Measurements from ENCODE around the gene VPS13D.

VPS13D gene

DNA sequence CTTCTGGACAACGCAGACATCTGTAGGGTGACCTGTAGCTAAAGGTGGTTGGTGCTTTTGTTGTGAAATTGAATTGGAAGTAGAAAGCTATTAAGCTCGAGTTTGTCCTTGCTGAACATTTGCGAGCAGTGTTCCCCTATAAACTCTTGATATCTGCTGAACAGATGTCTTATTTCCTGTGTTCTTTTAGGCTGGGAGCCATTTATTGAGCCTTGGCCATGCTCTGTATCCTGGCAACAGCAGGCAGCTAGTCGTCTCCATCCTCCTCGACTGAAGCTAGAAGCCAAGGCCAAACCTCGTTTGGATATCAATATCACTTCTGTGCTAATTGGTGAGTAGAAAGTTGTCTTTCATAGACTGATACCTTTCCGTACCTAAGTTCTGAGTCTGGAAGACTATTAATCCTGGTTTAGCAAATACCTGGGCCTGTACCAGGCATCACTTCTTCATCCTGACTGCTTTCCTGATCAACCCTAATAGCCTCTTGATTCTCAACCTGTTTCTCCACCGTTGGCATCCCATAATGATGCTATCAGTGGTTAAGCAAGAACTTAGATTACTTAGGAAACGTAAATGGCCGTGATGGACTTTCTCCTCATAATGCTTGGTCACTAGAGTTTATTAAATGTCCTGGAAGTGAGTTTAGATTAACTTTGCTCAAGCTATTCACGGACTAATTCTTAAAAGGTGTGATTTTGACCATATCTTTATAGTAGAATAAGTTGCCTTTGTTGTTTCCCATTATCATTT, 103.4 kb downstream of the VPS13D start:
- TF ChIP-seq, protein P1, sequence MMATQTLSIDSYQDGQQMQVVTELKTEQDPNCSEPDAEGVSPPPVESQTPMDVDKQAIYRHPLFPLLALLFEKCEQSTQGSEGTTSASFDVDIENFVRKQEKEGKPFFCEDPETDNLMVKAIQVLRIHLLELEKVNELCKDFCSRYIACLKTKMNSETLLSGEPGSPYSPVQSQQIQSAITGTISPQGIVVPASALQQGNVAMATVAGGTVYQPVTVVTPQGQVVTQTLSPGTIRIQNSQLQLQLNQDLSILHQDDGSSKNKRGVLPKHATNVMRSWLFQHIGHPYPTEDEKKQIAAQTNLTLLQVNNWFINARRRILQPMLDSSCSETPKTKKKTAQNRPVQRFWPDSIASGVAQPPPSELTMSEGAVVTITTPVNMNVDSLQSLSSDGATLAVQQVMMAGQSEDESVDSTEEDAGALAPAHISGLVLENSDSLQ (IDR thresholded peaks at IDR 0.05): no peak
- TF ChIP-seq ELF4 (IDR thresholded peaks at IDR 0.05) (no peak), ARNT (IDR thresholded peaks at IDR 0.05) (no peak), TARDBP (IDR thresholded peaks at IDR 0.05) (no peak), BHLHE40 (IDR thresholded peaks at IDR 0.05; ENCODE audit: borderline replicate concordance) (no peak), FOXA1 (IDR thresholded peaks at IDR 0.05) (no peak), FOXM1 (IDR thresholded peaks at IDR 0.05; ENCODE audit: borderline replicate concordance) (no peak), HDGF (IDR thresholded peaks at IDR 0.05; ENCODE audit: borderline replicate concordance) (no peak), NFRKB (IDR thresholded peaks at IDR 0.05) (no peak), ZNF384 (IDR thresholded peaks at IDR 0.05) (no peak), SUZ12 (IDR thresholded peaks at IDR 0.05) (no peak), LEF1 (IDR thresholded peaks at IDR 0.05; ENCODE audit: borderline replicate concordance) (no peak), CTBP1 (IDR thresholded peaks at IDR 0.05; ENCODE audit: borderline replicate concordance) (no peak), SP1 (IDR thresholded peaks at IDR 0.05) (no peak)
- CTCF ChIA-PET: no interaction called here
- POLR2A ChIA-PET: no interaction called here
- no peak for DNase-seq (ENCODE audit: extremely low spot score)

DNA sequence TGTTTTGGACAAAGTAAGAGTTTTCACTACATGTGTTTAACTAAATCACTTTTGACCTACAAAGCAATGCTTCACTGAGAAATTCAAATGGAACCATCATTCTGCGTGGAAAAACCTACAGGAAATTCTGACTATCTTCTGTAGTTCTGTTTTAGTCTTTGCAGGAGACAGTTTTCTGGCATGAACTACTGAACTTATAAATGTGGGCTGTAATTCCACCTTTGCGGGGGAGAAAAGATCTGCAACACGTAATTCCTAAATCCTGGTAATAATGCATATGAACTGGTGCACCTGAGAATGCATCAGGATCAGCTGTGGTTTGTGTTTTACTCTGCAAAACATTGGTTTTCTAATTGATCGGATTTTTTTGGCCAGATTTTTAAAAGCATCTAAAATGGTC, 106.0 kb downstream of the VPS13D start:
- DNase-seq (ENCODE audit: extremely low spot score): no peak
- TF ChIP-seq FOXM1 (IDR thresholded peaks at IDR 0.05; ENCODE audit: borderline replicate concordance): no peak
- TF ChIP-seq, protein P1 (IDR thresholded peaks at IDR 0.05): no peak
- TF ChIP-seq CTBP1 (IDR thresholded peaks at IDR 0.05; ENCODE audit: borderline replicate concordance): no peak
- TF ChIP-seq ZNF384 (IDR thresholded peaks at IDR 0.05): no peak
- no peak for TF ChIP-seq LEF1 (IDR thresholded peaks at IDR 0.05; ENCODE audit: borderline replicate concordance)
- TF ChIP-seq SUZ12 (IDR thresholded peaks at IDR 0.05): no peak
- TF ChIP-seq NFRKB (IDR thresholded peaks at IDR 0.05): no peak
- TF ChIP-seq BHLHE40 (IDR thresholded peaks at IDR 0.05; ENCODE audit: borderline replicate concordance): no peak
- TF ChIP-seq L3MBTL2 (conservative IDR thresholded peaks at IDR 0.05): no peak
- TF ChIP-seq SP1 (IDR thresholded peaks at IDR 0.05): no peak
- no peak for TF ChIP-seq ELF4 (IDR thresholded peaks at IDR 0.05)
- TF ChIP-seq FOXA1 (IDR thresholded peaks at IDR 0.05): no peak
- no peak for TF ChIP-seq ARNT (IDR thresholded peaks at IDR 0.05)
- no peak for TF ChIP-seq HDGF (IDR thresholded peaks at IDR 0.05; ENCODE audit: borderline replicate concordance)
- no peak for TF ChIP-seq TARDBP (IDR thresholded peaks at IDR 0.05)
- TF ChIP-seq FOXK2 (IDR thresholded peaks at IDR 0.05): no peak
- CTCF ChIA-PET: no interaction called here
- POLR2A ChIA-PET: no interaction called here

DNA sequence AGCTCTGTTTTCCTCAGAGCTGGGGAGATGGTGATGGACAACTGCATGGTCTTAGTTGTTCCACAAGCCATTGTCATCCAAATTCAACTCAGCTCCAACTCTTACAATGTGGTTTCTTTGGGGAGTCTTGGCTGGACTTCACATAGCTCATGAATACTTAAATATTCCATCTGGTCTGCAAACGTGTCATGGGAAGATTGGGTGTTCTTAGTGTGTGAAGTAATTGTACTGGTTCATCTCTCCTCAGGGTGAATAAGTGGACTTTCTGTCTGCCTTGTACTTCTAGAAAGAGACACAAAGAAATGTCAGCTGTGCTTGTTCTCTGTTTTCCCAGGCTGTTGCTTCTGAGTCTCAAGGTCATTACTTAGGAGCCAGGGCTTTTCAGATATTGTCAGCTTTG, 106.6 kb downstream of the VPS13D start:
- POLR2A ChIA-PET: no interaction called here
- CTCF ChIA-PET: no interaction called here
- no peak for DNase-seq (ENCODE audit: extremely low spot score)
- no peak for TF ChIP-seq TARDBP (IDR thresholded peaks at IDR 0.05)
- TF ChIP-seq L3MBTL2 (conservative IDR thresholded peaks at IDR 0.05): no peak
- TF ChIP-seq FOXK2 (IDR thresholded peaks at IDR 0.05): no peak
- TF ChIP-seq CTBP1 (IDR thresholded peaks at IDR 0.05; ENCODE audit: borderline replicate concordance): no peak
- no peak for TF ChIP-seq HDGF (IDR thresholded peaks at IDR 0.05; ENCODE audit: borderline replicate concordance)

DNA sequence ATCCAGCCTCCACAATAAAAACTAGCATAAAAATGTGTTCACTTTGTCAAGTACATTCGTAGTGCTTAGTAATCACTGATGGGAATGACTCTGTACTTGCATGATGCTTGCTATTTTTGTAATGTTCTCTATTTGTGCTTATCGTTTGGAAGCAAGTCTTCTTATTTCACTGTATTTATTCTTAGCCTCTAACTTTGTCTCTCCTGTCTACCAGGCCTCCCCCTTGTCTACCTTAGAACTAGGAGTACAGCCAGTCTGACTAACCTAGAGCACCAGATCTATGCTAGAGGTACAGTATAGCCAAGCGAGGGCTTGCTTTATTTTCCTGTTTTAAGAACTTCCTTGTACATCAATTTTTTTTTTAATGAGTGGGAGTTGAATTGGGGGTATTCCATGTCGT, 108.2 kb downstream of the VPS13D start:
- POLR2A ChIA-PET: no interaction called here
- CTCF ChIA-PET: no interaction called here
- DNase-seq (ENCODE audit: extremely low spot score): no peak
- TF ChIP-seq TARDBP (IDR thresholded peaks at IDR 0.05) (no peak), SP1 (IDR thresholded peaks at IDR 0.05) (no peak), LEF1 (IDR thresholded peaks at IDR 0.05; ENCODE audit: borderline replicate concordance) (no peak), SUZ12 (IDR thresholded peaks at IDR 0.05) (no peak), ELF4 (IDR thresholded peaks at IDR 0.05) (no peak), FOXA1 (IDR thresholded peaks at IDR 0.05) (no peak), ARNT (IDR thresholded peaks at IDR 0.05) (no peak), FOXM1 (IDR thresholded peaks at IDR 0.05; ENCODE audit: borderline replicate concordance) (no peak), BHLHE40 (IDR thresholded peaks at IDR 0.05; ENCODE audit: borderline replicate concordance) (no peak), CTBP1 (IDR thresholded peaks at IDR 0.05; ENCODE audit: borderline replicate concordance) (no peak), NFRKB (IDR thresholded peaks at IDR 0.05) (no peak), ZNF384 (IDR thresholded peaks at IDR 0.05) (no peak)
- TF ChIP-seq, protein P1 (IDR thresholded peaks at IDR 0.05): no peak

DNA sequence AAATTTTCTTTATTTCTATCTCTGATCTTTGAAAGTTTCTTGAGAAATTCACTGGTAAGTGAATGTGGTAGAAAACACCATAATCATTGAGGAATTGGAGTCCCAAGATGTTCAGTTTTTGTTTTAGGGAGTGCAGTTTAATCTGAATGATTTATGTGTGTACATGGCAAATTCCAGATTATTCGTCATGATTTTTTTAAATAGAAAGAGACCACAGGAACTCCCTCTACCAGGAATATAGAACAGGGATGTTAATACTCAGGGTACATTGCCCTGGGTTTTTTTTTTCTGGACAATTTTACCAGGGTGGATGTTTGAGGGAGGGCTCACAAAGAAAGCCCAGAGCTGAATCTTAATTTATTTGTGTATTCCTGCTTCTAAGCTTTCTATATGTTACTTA, 109.0 kb downstream of the VPS13D start:
- TF ChIP-seq NFRKB (IDR thresholded peaks at IDR 0.05) (no peak), HDGF (IDR thresholded peaks at IDR 0.05; ENCODE audit: borderline replicate concordance) (no peak), BHLHE40 (IDR thresholded peaks at IDR 0.05; ENCODE audit: borderline replicate concordance) (no peak), FOXM1 (IDR thresholded peaks at IDR 0.05; ENCODE audit: borderline replicate concordance) (no peak), FOXA1 (IDR thresholded peaks at IDR 0.05) (no peak), FOXK2 (IDR thresholded peaks at IDR 0.05) (no peak), SUZ12 (IDR thresholded peaks at IDR 0.05) (no peak), L3MBTL2 (conservative IDR thresholded peaks at IDR 0.05) (no peak), SP1 (IDR thresholded peaks at IDR 0.05) (no peak), ZNF384 (IDR thresholded peaks at IDR 0.05) (no peak), ARNT (IDR thresholded peaks at IDR 0.05) (no peak)
- ChIA-PET CTCF (interaction anchor here (0.8 to 1.5 kb wide), 3 partner anchors 17 to 447 kb away, joined by 3 to 5 read pairs (median 3); no protein-coding TSS in a partner anchor), POLR2A (no interaction called here)
- DNase-seq (ENCODE audit: extremely low spot score): no peak

DNA sequence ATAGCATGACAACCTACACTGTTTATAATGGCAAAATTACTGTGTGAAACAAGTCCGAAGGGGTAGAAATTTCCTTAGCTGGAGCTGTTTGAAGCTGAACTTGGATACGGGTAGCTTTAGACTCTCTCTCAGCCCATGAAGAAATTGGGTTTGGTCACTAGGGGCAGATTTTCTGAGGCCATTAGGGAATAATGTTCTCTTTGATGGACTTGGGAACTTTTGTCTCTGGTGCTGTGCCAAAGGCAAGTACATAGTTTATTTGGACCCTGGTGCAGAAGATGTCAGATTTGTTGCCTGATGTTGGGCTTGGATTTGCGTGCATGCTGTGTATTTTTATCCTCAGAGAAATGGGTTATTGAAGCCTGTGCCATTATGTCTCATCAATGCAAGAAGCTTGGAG, 109.6 kb downstream of the VPS13D start:
- TF ChIP-seq FOXM1 (IDR thresholded peaks at IDR 0.05; ENCODE audit: borderline replicate concordance) (no peak), FOXK2 (IDR thresholded peaks at IDR 0.05) (no peak), ARNT (IDR thresholded peaks at IDR 0.05) (no peak), ELF4 (IDR thresholded peaks at IDR 0.05) (no peak), NFRKB (IDR thresholded peaks at IDR 0.05) (no peak), FOXA1 (IDR thresholded peaks at IDR 0.05) (no peak), TARDBP (IDR thresholded peaks at IDR 0.05) (no peak), BHLHE40 (IDR thresholded peaks at IDR 0.05; ENCODE audit: borderline replicate concordance) (no peak), CTBP1 (IDR thresholded peaks at IDR 0.05; ENCODE audit: borderline replicate concordance) (no peak), ZNF384 (IDR thresholded peaks at IDR 0.05) (no peak), L3MBTL2 (conservative IDR thresholded peaks at IDR 0.05) (no peak), SUZ12 (IDR thresholded peaks at IDR 0.05) (no peak)
- ChIA-PET CTCF (interaction anchor here (0.7 to 1.5 kb wide), 5 partner anchors 17 to 447 kb away, joined by 3 to 8 read pairs (median 3); no protein-coding TSS in a partner anchor), POLR2A (interaction anchor here (0.8 kb wide), 1 partner anchor 278 kb away, joined by 3 read pairs; no protein-coding TSS in a partner anchor)
- peak; percentile 30 for DNase-seq (ENCODE audit: extremely low spot score)
